ENCODE results near the gene ANKRD40CL. TPM values are rescaled to one million over a fixed set of nuclear protein-coding genes. Genes with fewer than 3 reads are reported as not detected.

The ANKRD40CL gene
- total RNA-seq, 6 experiments from 2014 or later, result 0.29 TPM; not detected in 5

GRCh38 chr17:50735287-50735686 lies 32.0 kb downstream of the ANKRD40CL start:
- intact Hi-C loops (cut with DNase I), result no loop called here
- H3K4me3 ChIP-seq, result no peak overlapping the region
- DNase-seq (no peak), ATAC-seq (no peak)
- H3K4me1 ChIP-seq, result peaks cover 0 to 6% (median 0%) of the 10 kb centered on the region in 4 donors
- H3K27ac ChIP-seq, result no peak overlapping the region
- no peaks in the 10 kb centered on the region for H3K9me3 ChIP-seq
- 34% methylated on average over 2 of the region's 3 CpGs for WGBS (ENCODE audit: insufficient coverage, low coverage, low lambda C conversion rate, missing lambda C conversion rate)
- H3K27me3 ChIP-seq, result no peaks in the 10 kb centered on the region
- TF ChIP-seq CTCF (IDR thresholded peaks at IDR 0.05) (no peak), POLR2A (IDR thresholded peaks at IDR 0.05) (no peak)
- peaks cover 0 to 19% (median 8%) of the 10 kb centered on the region in 4 donors for H3K36me3 ChIP-seq

GRCh38 chr17:50731575-50732460 lies 35.5 kb downstream of the ANKRD40CL start:
- Histone ChIP-seq H3K9me3 (no peaks in the 10 kb centered on the region), H3K36me3 (no peaks in the 10 kb centered on the region), H3K27me3 (no peaks in the 10 kb centered on the region), H3K4me1 (peaks cover 0 to 33% (median 3%) of the 10 kb centered on the region in 4 donors), H3K27ac (no peak overlapping the region), H3K4me3 (no peak overlapping the region)
- intact Hi-C loops (cut with DNase I), result no loop called here
- DNase-seq, result no peak
- TF ChIP-seq POLR2A (IDR thresholded peaks at IDR 0.05) (no peak), CTCF (IDR thresholded peaks at IDR 0.05) (no peak)
- no peak for ATAC-seq
- WGBS (ENCODE audit: insufficient coverage, low coverage, low lambda C conversion rate, missing lambda C conversion rate), result 77% methylated on average over 7 of the region's 7 CpGs

GRCh38 chr17:50728881-50729765 lies 38.2 kb downstream of the ANKRD40CL start:
- Histone ChIP-seq H3K4me3 (no peak overlapping the region), H3K27ac (no peak overlapping the region), H3K9me3 (no peaks in the 10 kb centered on the region), H3K4me1 (peaks cover 0 to 57% (median 14%) of the 10 kb centered on the region in 4 donors), H3K36me3 (no peaks in the 10 kb centered on the region), H3K27me3 (no peaks in the 10 kb centered on the region)
- WGBS (ENCODE audit: insufficient coverage, low coverage, low lambda C conversion rate, missing lambda C conversion rate), result 66% methylated on average over 5 of the region's 5 CpGs
- TF ChIP-seq CTCF (IDR thresholded peaks at IDR 0.05), result no peak
- TF ChIP-seq POLR2A (IDR thresholded peaks at IDR 0.05), result no peak
- intact Hi-C loops (cut with DNase I), result no loop called here
- DNase-seq, result no peak
- ATAC-seq, result peak in 1 of 4 donors; percentile 38

GRCh38 chr17:50728112-50728429 lies 39.2 kb downstream of the ANKRD40CL start:
- ATAC-seq (no peak), DNase-seq (no peak)
- TF ChIP-seq POLR2A (IDR thresholded peaks at IDR 0.05) (no peak), CTCF (IDR thresholded peaks at IDR 0.05) (no peak)
- no peaks in the 10 kb centered on the region for H3K27me3 ChIP-seq
- intact Hi-C loops (cut with DNase I), result no loop called here
- H3K9me3 ChIP-seq, result no peaks in the 10 kb centered on the region
- WGBS (ENCODE audit: insufficient coverage, low coverage, low lambda C conversion rate, missing lambda C conversion rate), result 56% methylated on average over 2 of the region's 2 CpGs
- H3K36me3 ChIP-seq, result no peaks in the 10 kb centered on the region
- H3K4me1 ChIP-seq, result peaks cover 0 to 68% (median 21%) of the 10 kb centered on the region in 4 donors
- H3K27ac ChIP-seq, result no peak overlapping the region
- H3K4me3 ChIP-seq, result no peak overlapping the region
